Measurements from ENCODE around the gene CSDE1.

The CSDE1 gene

GRCh38 chr1:114666954-114667353 lies 90.8 kb downstream of the CSDE1 start:
- H3K9me3 ChIP-seq (ENCODE audit: control insufficient read depth, insufficient read depth, low read length), result no peaks in the 10 kb centered on the region
- H3F3A ChIP-seq (ENCODE audit: control insufficient read depth, insufficient read depth), result no peaks in the 10 kb centered on the region
- H3K27me3 ChIP-seq (ENCODE audit: control insufficient read depth, low read length), result peaks cover 13% of the 10 kb centered on the region
- H3K4me3 ChIP-seq (ENCODE audit: low read length), result no peak overlapping the region
- H4K20me1 ChIP-seq (ENCODE audit: control insufficient read depth, insufficient read depth, low read depth, low read length), result no peaks in the 10 kb centered on the region
- no peaks in the 10 kb centered on the region for H3K9me2 ChIP-seq (replicated peaks; ENCODE audit: control insufficient read depth, low read length)
- H3K79me2 ChIP-seq (ENCODE audit: control insufficient read depth, low read length), result no peaks in the 10 kb centered on the region
- no peak overlapping the region for H3K4me2 ChIP-seq (ENCODE audit: low read length)
- H3K27ac ChIP-seq (ENCODE audit: low read depth, low read length), result no peak overlapping the region
- peaks cover 14% of the 10 kb centered on the region for H3K4me1 ChIP-seq (ENCODE audit: control insufficient read depth, low read length)
- no peaks in the 10 kb centered on the region for H3K36me3 ChIP-seq (ENCODE audit: control insufficient read depth, low read length)
- no peak for TF ChIP-seq EZH2phosphoT487 (IDR thresholded peaks at IDR 0.05; ENCODE audit: borderline replicate concordance, low read length)
- no peak for TF ChIP-seq CTCF (IDR thresholded peaks at IDR 0.05; ENCODE audit: low read depth, low read length, poor library complexity, severe bottlenecking)
